Measurements from ENCODE around the gene KRT15. TPM values are rescaled to one million over a fixed set of nuclear protein-coding genes. Genes with fewer than 3 reads are reported as not detected.
A peak's percentile ranks its signal among the peaks of the same experiment; 100 is the strongest.

Gene KRT15
- total RNA-seq, 1 donor from 2014 or later: 0.32 TPM

- intact Hi-C loops (cut with micrococcal nuclease): no loop called here
- no peak for ATAC-seq
Observed at GRCh38 chr17:41490000-41490990, 28.4 kb downstream of the KRT15 start.

GRCh38 chr17:41489531-41489930 lies 29.2 kb downstream of the KRT15 start, which contains the start of gene KRT36:
KRT36 (minus strand) TSS chr17:41489910; CDS start chr17:41489864, 46 bp downstream.
- intact Hi-C loops (cut with micrococcal nuclease): no loop called here
- ATAC-seq: no peak
- no peak for DNase-seq

More at GRCh38 chr17:41490000-41490990, 28.4 kb downstream of the KRT15 start:
- no peak for DNase-seq

GRCh38 chr17:41486809-41487530 lies 31.7 kb downstream of the KRT15 start:
- no peak for DNase-seq
- no peak for ATAC-seq
- intact Hi-C loops (cut with micrococcal nuclease): no loop called here

- DNase-seq: no peak
- intact Hi-C loops (cut with micrococcal nuclease): no loop called here
- no peak for ATAC-seq
Observed at GRCh38 chr17:41486316-41486715, 32.4 kb downstream of the KRT15 start.

- ATAC-seq: peak; percentile 86
- DNase-seq: no peak
- intact Hi-C loops (cut with micrococcal nuclease): no loop called here
Observed at GRCh38 chr17:41484920-41485904, 33.5 kb downstream of the KRT15 start.

GRCh38 chr17:41483991-41484826 lies 34.5 kb downstream of the KRT15 start:
- intact Hi-C loops (cut with micrococcal nuclease): no loop called here
- ATAC-seq: peak; percentile 42
- no peak for DNase-seq

- intact Hi-C loops (cut with micrococcal nuclease): no loop called here
- ATAC-seq: no peak
- no peak for DNase-seq
Observed at GRCh38 chr17:41483531-41483930, 35.2 kb downstream of the KRT15 start.

GRCh38 chr17:41481036-41481435 lies 37.7 kb downstream of the KRT15 start, which contains the start of gene KRT35:
KRT35 (minus strand) TSS chr17:41481151; CDS start chr17:41481097, 54 bp downstream.
- ATAC-seq (no peak), DNase-seq (no peak)
- intact Hi-C loops (cut with micrococcal nuclease): no loop called here

GRCh38 chr17:41480581-41480980 lies 38.1 kb downstream of the KRT15 start:
- intact Hi-C loops (cut with micrococcal nuclease): no loop called here
- ATAC-seq (no peak), DNase-seq (no peak)

GRCh38 chr17:41480136-41480535 lies 38.6 kb downstream of the KRT15 start:
- intact Hi-C loops (cut with micrococcal nuclease): no loop called here
- DNase-seq (no peak), ATAC-seq (no peak)

GRCh38 chr17:41478237-41478636 lies 40.5 kb downstream of the KRT15 start:
- intact Hi-C loops (cut with micrococcal nuclease): no loop called here
- ATAC-seq (no peak), DNase-seq (no peak)

GRCh38 chr17:41476866-41477815 lies 41.5 kb downstream of the KRT15 start:
- ATAC-seq (no peak), DNase-seq (no peak)
- intact Hi-C loops (cut with micrococcal nuclease): no loop called here

GRCh38 chr17:41475421-41475820 lies 43.3 kb downstream of the KRT15 start:
- intact Hi-C loops (cut with micrococcal nuclease): no loop called here
- no peak for DNase-seq
- peak; percentile 12 for ATAC-seq

GRCh38 chr17:41474863-41475262 lies 43.8 kb downstream of the KRT15 start:
- DNase-seq: no peak
- intact Hi-C loops (cut with micrococcal nuclease): no loop called here
- peak; percentile 97 for ATAC-seq

GRCh38 chr17:41468346-41468745 lies 50.3 kb downstream of the KRT15 start:
- ATAC-seq: no peak
- no peak for DNase-seq
- intact Hi-C loops (cut with micrococcal nuclease): no loop called here

GRCh38 chr17:41467561-41467960 lies 51.1 kb downstream of the KRT15 start:
- intact Hi-C loops (cut with micrococcal nuclease): no loop called here
- ATAC-seq (no peak), DNase-seq (no peak)

- ATAC-seq: no peak
- intact Hi-C loops (cut with micrococcal nuclease): no loop called here
- DNase-seq: no peak
Observed at GRCh38 chr17:41466988-41467387, 51.7 kb downstream of the KRT15 start, which contains the start of gene KRT32. KRT32 (minus strand) TSS chr17:41467386; CDS start chr17:41467325, 61 bp downstream.
